PC-3 (cell line): ENCODE data around the gene LY6G6F. TPM values are rescaled to one million over a fixed set of nuclear protein-coding genes. Genes with fewer than 3 reads are reported as not detected.

Experiments used
- ATAC-seq: fragments of 200-7000 bp; cut with Tn5 transposase; 2 replicates; pipeline ENCODE4 v1.9.1; 2020; ENCODE audit warnings: mild to moderate bottlenecking, moderate library complexity
- BruUV-seq: library from RNA; stranded (reverse); fragments of 400-500 nt; replicated peaks from 2 replicates; lab custom pipeline; 2021; lab: Mats Ljungman, UMichigan
- CTCF ChIA-PET: fragments of 300-600 bp; sonication (Branson Sonifier 250); formaldehyde crosslinking; loops from one replicate; lab custom pipeline; 2022; ENCODE audit warnings: antibody characterized with exemption; lab: Charles Lee
- POLR2A ChIA-PET: fragments of 300-600 bp; sonication (Branson Sonifier 250); formaldehyde crosslinking; loops from one replicate; lab custom pipeline; 2022; ENCODE audit warnings: antibody characterized with exemption; ENCODE audit not compliant: unreplicated experiment; lab: Charles Lee
- DNase-seq: peaks from one replicate; pipeline ENCODE4 v3.0.0-alpha.2; 2015
- H2AFZ ChIP-seq: fragments of 300-600 bp; sonication (generic); 2 replicates; pipeline ENCODE4 v1.6.0; 2016; ENCODE audit warnings: antibody characterized with exemption, low read length
- H3F3A ChIP-seq: fragments of 300-600 bp; sonication (generic); one replicate; pipeline ENCODE4 v1.6.0; 2017; ENCODE audit warnings: antibody characterized with exemption, low read length, control low read depth, mild to moderate bottlenecking; ENCODE audit not compliant: unreplicated experiment
- H3K27ac ChIP-seq: fragments of 300-600 bp; sonication (generic); 2 replicates; pipeline ENCODE4 v1.5.1; 2016; ENCODE audit warnings: mild to moderate bottlenecking, low read length
- H3K27me3 ChIP-seq: fragments of 300-600 bp; sonication (generic); 2 replicates; pipeline ENCODE4 v1.6.1; 2016; ENCODE audit warnings: low read length, mixed read lengths
- H3K36me3 ChIP-seq: fragments of 300-600 bp; sonication (generic); 2 replicates; pipeline ENCODE4 v1.6.1; 2016; ENCODE audit warnings: low read depth, mixed run types, low read length, mixed read lengths
- H3K4me1 ChIP-seq: fragments of 300-600 bp; sonication (generic); 2 replicates; pipeline ENCODE4 v1.5.1; 2016; ENCODE audit warnings: low read length; ENCODE audit not compliant: insufficient read depth
- H3K4me2 ChIP-seq: fragments of 300-600 bp; sonication (generic); 2 replicates; pipeline ENCODE4 v1.6.0; 2016; ENCODE audit warnings: low read length
- H3K4me3 ChIP-seq: fragments of 300-600 bp; sonication (generic); 2 replicates; pipeline ENCODE4 v1.5.1; 2016; ENCODE audit warnings: mild to moderate bottlenecking, low read length, mixed read lengths
- H3K79me2 ChIP-seq: fragments of 300-600 bp; sonication (generic); 2 replicates; pipeline ENCODE4 v1.6.1; 2017; ENCODE audit warnings: low read length, mixed read lengths
- H3K9ac ChIP-seq: fragments of 300-600 bp; sonication (generic); 2 replicates; pipeline ENCODE4 v1.6.0; 2016; ENCODE audit warnings: mild to moderate bottlenecking, low read length
- H3K9me2 ChIP-seq: fragments of 300-600 bp; sonication (generic); replicated peaks from 2 replicates; pipeline ENCODE4 v1.6.1; 2016; ENCODE audit warnings: mixed run types, low read length, mixed read lengths
- H3K9me3 ChIP-seq: fragments of 300-600 bp; sonication (generic); 2 replicates; pipeline ENCODE4 v1.6.1; 2016; ENCODE audit warnings: low read length, mixed read lengths
- H4K20me1 ChIP-seq: fragments of 300-600 bp; sonication (generic); 2 replicates; pipeline ENCODE4 v1.6.1; 2016; ENCODE audit warnings: low read length, mixed read lengths
- CTCF ChIP-seq: fragments of 300-600 bp; sonication (generic); conservative IDR thresholded peaks from 2 replicates; pipeline ENCODE4 v1.5.1; 2017; ENCODE audit warnings: antibody characterized with exemption, low read depth, mild to moderate bottlenecking, low read length
- EZH2 ChIP-seq: fragments of 300-600 bp; sonication (generic); IDR thresholded peaks from one replicate; pipeline ENCODE4 v1.6.1; 2017; ENCODE audit warnings: antibody characterized with exemption, mild to moderate bottlenecking, low read length; ENCODE audit not compliant: unreplicated experiment
- EZH2phosphoT487 ChIP-seq: fragments of 300-600 bp; sonication (generic); IDR thresholded peaks from 2 replicates; pipeline ENCODE4 v1.6.1; 2018; ENCODE audit warnings: mild to moderate bottlenecking, antibody characterized with exemption, low read length, borderline replicate concordance
- intact Hi-C: fragments of 100-400 bp; cut with micrococcal nuclease; formaldehyde crosslinking; loops from 2 replicates; pipeline ENCODE4 v1.9.0; 2023
- total RNA-seq: library from RNA; depleted of rRNA; stranded (reverse); fragments of >200 nt; gene quantifications from 2 replicates; pipeline ENCODE4 v1.2.3, GENCODE V29; 2014

The LY6G6F gene
- total RNA-seq, 1 experiment from 2014 or later: not detected

- Histone ChIP-seq H3K9me3 (no peaks in the 10 kb centered on the region), H4K20me1 (no peaks in the 10 kb centered on the region), H3K4me1 (0 out of 2 replicates have a peak, but pooled peaks cover 3% of the 10 kb centered on the region), H3K4me2 (no peak overlapping the region), H2AFZ (no peak overlapping the region), H3K9me2 (no peaks in the 10 kb centered on the region), H3K79me2 (no peaks in the 10 kb centered on the region), H3K27ac (no peak overlapping the region), H3K27me3 (no peaks in the 10 kb centered on the region), H3K36me3 (peaks cover 9% of the 10 kb centered on the region; the same call in 1 of the 2 replicates), H3F3A (no peaks in the 10 kb centered on the region), H3K9ac (no peak overlapping the region), H3K4me3 (no peak overlapping the region)
- no peak for ATAC-seq
- POLR2A ChIA-PET: no interaction called here
- no TSS peak for BruUV-seq
- TF ChIP-seq EZH2 (no peak), CTCF (no peak), EZH2phosphoT487 (no peak)
- CTCF ChIA-PET: no interaction called here
- intact Hi-C loops: no loop called here
- DNase-seq: no peak
These were observed 15.0 kb upstream of the LY6G6F start for GRCh38 chr6:31691564-31692108.

GRCh38 chr6:31692353-31692752, 14.3 kb upstream of the LY6G6F start:
- H3K27me3 ChIP-seq: no peaks in the 10 kb centered on the region
- peaks cover 8% of the 10 kb centered on the region; the same call in 1 of the 2 replicates for H3K36me3 ChIP-seq
- no peak overlapping the region for H3K9ac ChIP-seq
- TF ChIP-seq EZH2phosphoT487: no peak
- no peak for TF ChIP-seq EZH2
- no peak for TF ChIP-seq CTCF
- intact Hi-C loops: no loop called here
- no peak overlapping the region for H3K27ac ChIP-seq
- ChIA-PET POLR2A (no interaction called here), CTCF (no interaction called here)
- H3F3A ChIP-seq: no peaks in the 10 kb centered on the region
- no peak overlapping the region for H3K4me3 ChIP-seq
- no peaks in the 10 kb centered on the region for H3K9me3 ChIP-seq
- H3K79me2 ChIP-seq: no peaks in the 10 kb centered on the region
- no peak overlapping the region for H2AFZ ChIP-seq
- 0 out of 2 replicates have a peak, but pooled peaks cover 3% of the 10 kb centered on the region for H3K4me1 ChIP-seq
- DNase-seq (no peak), ATAC-seq (no peak)
- H4K20me1 ChIP-seq: no peaks in the 10 kb centered on the region
- no peaks in the 10 kb centered on the region for H3K9me2 ChIP-seq
- no peak overlapping the region for H3K4me2 ChIP-seq
- no TSS peak for BruUV-seq

- intact Hi-C loops: no loop called here
- ChIA-PET CTCF (no interaction called here), POLR2A (no interaction called here)
- H3K27me3 ChIP-seq: no peaks in the 10 kb centered on the region
- no peaks in the 10 kb centered on the region for H3K9me2 ChIP-seq
- no peak for ATAC-seq
- H3F3A ChIP-seq: no peaks in the 10 kb centered on the region
- no peak overlapping the region for H2AFZ ChIP-seq
- BruUV-seq: no TSS peak
- H3K4me1 ChIP-seq: 0 out of 2 replicates have a peak, but pooled peaks cover 3% of the 10 kb centered on the region
- TF ChIP-seq EZH2 (no peak), EZH2phosphoT487 (no peak), CTCF (no peak)
- no peaks in the 10 kb centered on the region for H3K79me2 ChIP-seq
- no peak overlapping the region for H3K27ac ChIP-seq
- no peaks in the 10 kb centered on the region for H3K9me3 ChIP-seq
- H3K36me3 ChIP-seq: peaks cover 8% of the 10 kb centered on the region; the same call in 1 of the 2 replicates
- DNase-seq: no peak
- H4K20me1 ChIP-seq: no peaks in the 10 kb centered on the region
- H3K9ac ChIP-seq: no peak overlapping the region
- H3K4me3 ChIP-seq: no peak overlapping the region
- H3K4me2 ChIP-seq: no peak overlapping the region
These were observed 13.8 kb upstream of the LY6G6F start for GRCh38 chr6:31692886-31693285.
